Measurements from ENCODE around the gene PLCXD3. TPM values are rescaled to one million over a fixed set of nuclear protein-coding genes. Genes with fewer than 3 reads are reported as not detected.

The PLCXD3 gene
- total RNA-seq, 4 donors from 2014 or later: 1.3 to 10.9 (median 2.5) TPM

DNA sequence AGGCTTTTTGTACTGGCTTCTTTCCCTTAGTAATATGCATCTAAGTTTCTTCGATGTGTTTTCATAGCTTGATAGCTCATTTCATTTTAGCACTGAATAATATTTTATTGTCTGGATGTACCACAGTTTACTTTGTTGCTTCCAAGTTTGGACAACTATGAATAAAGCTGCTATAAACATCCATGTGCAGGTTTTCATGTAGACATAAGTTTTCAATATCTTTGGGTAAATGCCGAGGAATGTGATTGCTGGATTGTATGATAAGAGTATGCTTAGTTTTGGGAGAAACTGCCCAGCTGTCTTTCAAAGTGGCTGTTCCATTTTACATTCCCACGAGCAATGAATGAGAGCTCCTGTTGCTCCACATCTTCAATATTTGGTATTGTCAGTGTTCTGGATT, 84.7 kb downstream of the PLCXD3 start:
- TF ChIP-seq, protein P1, sequence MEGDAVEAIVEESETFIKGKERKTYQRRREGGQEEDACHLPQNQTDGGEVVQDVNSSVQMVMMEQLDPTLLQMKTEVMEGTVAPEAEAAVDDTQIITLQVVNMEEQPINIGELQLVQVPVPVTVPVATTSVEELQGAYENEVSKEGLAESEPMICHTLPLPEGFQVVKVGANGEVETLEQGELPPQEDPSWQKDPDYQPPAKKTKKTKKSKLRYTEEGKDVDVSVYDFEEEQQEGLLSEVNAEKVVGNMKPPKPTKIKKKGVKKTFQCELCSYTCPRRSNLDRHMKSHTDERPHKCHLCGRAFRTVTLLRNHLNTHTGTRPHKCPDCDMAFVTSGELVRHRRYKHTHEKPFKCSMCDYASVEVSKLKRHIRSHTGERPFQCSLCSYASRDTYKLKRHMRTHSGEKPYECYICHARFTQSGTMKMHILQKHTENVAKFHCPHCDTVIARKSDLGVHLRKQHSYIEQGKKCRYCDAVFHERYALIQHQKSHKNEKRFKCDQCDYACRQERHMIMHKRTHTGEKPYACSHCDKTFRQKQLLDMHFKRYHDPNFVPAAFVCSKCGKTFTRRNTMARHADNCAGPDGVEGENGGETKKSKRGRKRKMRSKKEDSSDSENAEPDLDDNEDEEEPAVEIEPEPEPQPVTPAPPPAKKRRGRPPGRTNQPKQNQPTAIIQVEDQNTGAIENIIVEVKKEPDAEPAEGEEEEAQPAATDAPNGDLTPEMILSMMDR (IDR thresholded peaks at IDR 0.05): no peak
- TF ChIP-seq POLR2A (IDR thresholded peaks at IDR 0.05): no peak
- WGBS, 2 donors: 80 to 83% methylated on average over 3 of the region's 3 CpGs
- Histone ChIP-seq H3K27me3 (no peaks in the 10 kb centered on the region), H3K4me1 (no peaks in the 10 kb centered on the region), H3K9me3 (no peaks in the 10 kb centered on the region), H3K4me3 (replicated peaks in 1 of 3) (no peak overlapping the region), H3K27ac (no peak overlapping the region), H3K36me3 (no peaks in the 10 kb centered on the region)
- intact Hi-C loops (cut with DNase I): no loop called here
- DNase-seq: no peak

DNA sequence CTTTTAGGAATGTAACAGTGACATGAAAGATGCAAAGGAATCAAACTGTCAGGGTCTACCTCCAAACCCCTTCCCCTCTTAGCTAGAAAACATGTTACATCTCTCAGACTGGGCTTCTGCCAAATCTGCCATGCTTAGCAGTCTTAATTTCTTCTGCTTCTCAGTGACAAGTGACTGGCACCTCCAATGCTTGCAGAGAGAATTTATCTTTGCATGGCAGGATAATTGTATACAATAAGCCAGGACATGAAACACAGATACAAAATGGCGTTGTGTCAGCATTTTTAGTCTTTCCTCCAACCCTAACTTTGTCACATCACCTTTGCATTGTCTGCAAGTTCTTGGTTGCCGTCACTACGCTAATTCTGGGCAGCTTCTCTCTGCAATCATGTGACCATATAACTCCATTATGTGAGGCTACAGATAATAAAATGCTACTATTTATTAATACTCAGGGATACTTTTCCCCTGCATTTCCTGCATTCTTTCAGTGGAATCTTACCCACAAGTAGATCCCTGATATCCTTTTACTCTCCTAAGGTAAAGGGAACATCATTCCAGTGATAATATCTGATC, 89.8 kb downstream of the PLCXD3 start:
- Histone ChIP-seq H3K4me1 (no peaks in the 10 kb centered on the region), H3K36me3 (no peaks in the 10 kb centered on the region), H3K27me3 (no peaks in the 10 kb centered on the region), H3K4me3 (replicated peaks in 1 of 3) (no peak overlapping the region), H3K27ac (no peak overlapping the region), H3K9me3 (no peaks in the 10 kb centered on the region)
- intact Hi-C loops (cut with DNase I): no loop called here
- DNase-seq: no peak
- 89 to 96% methylated on average over 3 of the region's 3 CpGs for WGBS, 2 donors
- TF ChIP-seq, protein P1 (IDR thresholded peaks at IDR 0.05): no peak
- no peak for TF ChIP-seq POLR2A (IDR thresholded peaks at IDR 0.05)

DNA sequence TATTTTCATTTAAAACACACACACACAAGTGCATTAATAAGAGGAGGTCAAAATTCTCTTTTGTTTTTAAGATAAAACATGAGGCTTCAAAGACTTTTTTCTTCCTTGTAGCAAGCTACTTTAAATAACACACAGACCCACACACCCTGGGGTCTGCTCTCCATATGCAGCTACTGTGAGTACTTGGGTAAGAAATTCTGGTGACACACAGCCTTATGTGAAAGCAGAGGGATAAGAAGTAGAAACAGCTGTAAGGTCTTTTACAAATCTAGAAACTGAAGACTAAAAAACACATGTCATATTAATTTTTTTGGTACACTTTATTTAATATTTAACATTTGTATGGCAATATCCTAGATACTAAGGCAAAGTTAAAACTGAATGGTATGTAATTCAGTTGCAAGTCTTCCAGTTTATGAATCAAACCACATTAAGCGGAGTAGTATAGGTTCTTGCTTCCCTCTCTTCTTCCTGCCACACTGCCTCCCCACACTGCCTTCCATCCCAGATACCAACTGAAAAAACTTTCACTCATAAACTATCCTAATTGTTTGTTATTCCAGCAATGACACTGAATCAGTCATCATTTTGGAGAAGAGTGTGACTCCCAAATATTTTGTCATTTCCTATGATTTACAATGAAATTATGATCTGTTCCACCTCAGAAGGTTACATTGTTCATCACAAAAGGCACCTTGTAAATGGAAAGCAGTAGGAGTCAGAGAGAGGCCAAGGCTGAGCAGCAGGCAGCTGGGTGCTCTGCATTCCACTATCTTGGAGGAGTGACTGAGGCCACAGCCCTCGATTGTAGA, 92.0 kb downstream of the PLCXD3 start:
- H3K36me3 ChIP-seq: no peaks in the 10 kb centered on the region
- WGBS, 2 donors: 62 to 66% methylated on average over 2 of the region's 2 CpGs
- no peak for DNase-seq
- intact Hi-C loops (cut with DNase I): no loop called here
- no peaks in the 10 kb centered on the region for H3K4me1 ChIP-seq
- no peak overlapping the region for H3K4me3 ChIP-seq (replicated peaks in 1 of 3)
- no peak overlapping the region for H3K27ac ChIP-seq
- TF ChIP-seq, protein P1 (IDR thresholded peaks at IDR 0.05): no peak
- TF ChIP-seq POLR2A (IDR thresholded peaks at IDR 0.05): no peak
- no peaks in the 10 kb centered on the region for H3K27me3 ChIP-seq
- no peaks in the 10 kb centered on the region for H3K9me3 ChIP-seq

DNA sequence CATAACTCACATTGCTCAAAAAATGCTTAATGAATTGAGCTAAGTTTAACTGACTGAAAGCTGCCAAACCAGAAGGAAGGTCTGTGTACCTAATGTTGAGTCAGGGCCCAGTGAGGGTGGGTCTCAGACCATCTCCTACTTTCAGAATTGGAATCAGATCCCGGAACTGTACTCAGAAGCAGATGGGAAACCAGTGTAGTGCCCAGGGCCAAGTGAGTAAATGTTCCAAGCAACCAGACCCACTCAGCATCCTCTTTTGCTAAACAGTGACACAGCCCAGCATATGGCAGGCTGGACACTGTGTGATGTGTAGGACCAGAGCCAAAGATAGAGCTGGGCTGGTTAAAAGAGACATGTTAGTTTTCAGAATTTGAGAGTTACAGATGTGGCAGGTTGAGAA, 94.1 kb downstream of the PLCXD3 start:
- no peak overlapping the region for H3K4me3 ChIP-seq (replicated peaks in 1 of 3)
- no peak for TF ChIP-seq POLR2A (IDR thresholded peaks at IDR 0.05)
- TF ChIP-seq, protein P1 (IDR thresholded peaks at IDR 0.05): no peak
- no peak for DNase-seq
- intact Hi-C loops (cut with DNase I): no loop called here
- 92 to 100% methylated on average over 1 of the region's 1 CpG for WGBS, 2 donors
- no peaks in the 10 kb centered on the region for H3K4me1 ChIP-seq
- no peaks in the 10 kb centered on the region for H3K9me3 ChIP-seq
- no peaks in the 10 kb centered on the region for H3K36me3 ChIP-seq
- H3K27me3 ChIP-seq: no peaks in the 10 kb centered on the region
- H3K27ac ChIP-seq: no peak overlapping the region

DNA sequence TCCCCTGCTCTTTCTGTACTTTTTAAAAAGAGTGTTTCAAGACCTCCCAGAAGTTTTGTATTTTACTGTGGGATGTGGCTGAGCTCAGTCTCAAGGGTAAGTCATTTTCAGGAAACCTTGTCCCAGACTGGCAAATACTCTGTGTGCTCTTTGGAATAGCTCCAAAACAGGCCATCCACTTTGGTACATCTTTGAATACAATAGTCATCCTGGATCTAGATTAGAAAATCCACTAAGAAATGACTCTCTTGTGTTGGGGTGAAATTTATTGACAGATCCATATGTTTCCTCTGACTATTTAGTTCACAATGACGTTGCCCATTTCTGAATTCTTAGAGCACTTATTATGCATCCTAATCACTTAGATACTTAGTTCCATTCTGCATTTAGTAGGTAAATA, 95.2 kb downstream of the PLCXD3 start:
- H3K4me3 ChIP-seq (replicated peaks in 1 of 3): no peak overlapping the region
- intact Hi-C loops (cut with DNase I): no loop called here
- no peaks in the 10 kb centered on the region for H3K9me3 ChIP-seq
- no peak overlapping the region for H3K27ac ChIP-seq
- WGBS, 2 donors: 83 to 91% methylated on average over 1 of the region's 1 CpG
- no peaks in the 10 kb centered on the region for H3K36me3 ChIP-seq
- no peak for TF ChIP-seq POLR2A (IDR thresholded peaks at IDR 0.05)
- TF ChIP-seq, protein P1 (IDR thresholded peaks at IDR 0.05): no peak
- H3K27me3 ChIP-seq: no peaks in the 10 kb centered on the region
- DNase-seq: no peak
- no peaks in the 10 kb centered on the region for H3K4me1 ChIP-seq
